ENCODE results near the gene CSMD2. TPM values are rescaled to one million over a fixed set of nuclear protein-coding genes. Genes with fewer than 3 reads are reported as not detected.
A peak's percentile ranks its signal among the peaks of the same experiment; 100 is the strongest.

Gene CSMD2
- total RNA-seq, 1 donor from 2014 or later, result not detected

GRCh38 chr1:33618636-33619035 is 546.4 kb downstream of the CSMD2 start:
- DNase-seq (ENCODE audit: low read depth), result no peak

DNA sequence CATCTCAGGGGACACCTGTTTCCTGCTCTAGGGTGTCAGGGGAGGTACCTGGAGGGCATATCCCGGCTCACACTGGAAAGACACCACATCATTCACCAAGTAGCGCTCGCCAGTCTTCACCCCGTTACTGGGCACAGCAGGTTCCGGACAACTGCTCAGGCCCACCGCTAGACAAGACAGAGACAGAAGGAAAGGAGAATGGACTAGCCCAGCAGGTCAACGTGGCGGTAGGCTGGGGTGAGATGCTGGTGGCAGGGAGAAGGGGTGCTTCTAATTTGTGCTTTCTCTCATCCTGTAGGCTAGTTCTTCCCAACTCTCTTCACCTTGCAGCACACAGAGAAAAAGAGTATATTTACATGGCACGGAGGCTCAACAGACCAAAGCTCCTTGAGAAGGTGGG is 547.6 kb downstream of the CSMD2 start:
- no peak for DNase-seq (ENCODE audit: low read depth)

DNA sequence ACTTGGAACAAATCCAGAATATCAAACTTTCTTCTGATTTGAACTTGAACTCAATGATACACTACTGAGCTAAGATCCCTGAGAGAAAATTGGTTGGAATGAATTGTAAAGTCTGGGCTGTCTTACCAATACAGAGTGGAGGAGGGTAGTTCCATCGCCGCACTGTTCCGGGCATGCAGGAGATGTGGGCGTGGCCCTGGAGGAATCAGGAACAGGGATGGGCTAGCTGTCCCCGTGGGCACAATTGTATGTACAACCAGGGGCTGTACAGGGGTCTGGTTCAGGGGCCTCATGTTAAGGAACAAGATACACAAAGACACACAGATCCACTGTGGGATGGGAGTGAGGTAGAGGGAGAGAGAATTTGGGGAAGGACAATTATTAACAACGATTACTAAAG is 548.2 kb downstream of the CSMD2 start:
- DNase-seq (ENCODE audit: low read depth), result no peak

DNA sequence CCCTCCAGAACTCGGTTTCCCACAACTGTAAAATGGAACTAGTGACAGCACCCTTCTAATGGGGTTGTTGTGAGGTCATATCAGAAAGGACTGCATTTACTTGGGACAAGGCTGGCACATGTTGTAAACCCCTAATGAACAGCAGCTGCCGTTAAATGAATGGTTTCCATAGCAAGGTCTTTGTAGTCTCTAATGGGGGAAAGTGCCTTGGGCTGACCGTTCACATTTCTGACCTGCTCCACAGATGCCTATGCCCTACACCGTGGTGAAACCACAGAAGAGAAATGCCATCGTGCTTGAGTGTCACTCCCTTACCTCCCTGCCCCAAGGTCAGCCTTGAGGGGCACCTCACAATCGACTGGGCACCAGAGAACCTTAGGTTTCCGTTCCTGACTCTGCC is 549.5 kb downstream of the CSMD2 start:
- DNase-seq (ENCODE audit: low read depth), result no peak

- no peak for DNase-seq (ENCODE audit: low read depth)
Measured at GRCh38 chr1:33610864-33611455, 554.1 kb downstream of the CSMD2 start.

DNA sequence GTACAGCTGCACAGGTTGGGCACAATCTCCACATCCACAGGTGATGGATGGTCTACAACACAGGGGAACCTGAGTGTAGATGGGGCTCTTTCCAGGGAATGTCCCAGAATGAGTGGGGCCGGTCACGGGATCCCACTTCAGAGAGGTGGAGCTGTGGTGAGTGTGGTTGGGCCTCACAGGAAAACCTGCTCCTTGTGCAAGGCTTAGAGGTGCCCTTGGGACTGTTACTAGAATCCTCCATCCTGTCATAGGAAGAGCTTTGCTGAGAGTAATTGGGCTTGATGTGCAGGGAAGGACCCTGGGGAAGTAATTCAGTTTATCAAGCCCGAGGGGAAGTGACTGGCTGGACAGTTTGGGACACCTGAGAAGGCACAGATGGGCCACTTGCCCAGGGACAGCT is 554.6 kb downstream of the CSMD2 start:
- no peak for DNase-seq (ENCODE audit: low read depth)

GRCh38 chr1:33609739-33610138 is 555.3 kb downstream of the CSMD2 start:
- no peak for DNase-seq (ENCODE audit: low read depth)

GRCh38 chr1:33608825-33609400 is 556.1 kb downstream of the CSMD2 start:
- no peak for DNase-seq (ENCODE audit: low read depth)

GRCh38 chr1:33607444-33608005 is 557.5 kb downstream of the CSMD2 start:
- DNase-seq (ENCODE audit: low read depth), result no peak

- DNase-seq (ENCODE audit: low read depth), result no peak
Measured at GRCh38 chr1:33606272-33606671, 558.8 kb downstream of the CSMD2 start.

DNA sequence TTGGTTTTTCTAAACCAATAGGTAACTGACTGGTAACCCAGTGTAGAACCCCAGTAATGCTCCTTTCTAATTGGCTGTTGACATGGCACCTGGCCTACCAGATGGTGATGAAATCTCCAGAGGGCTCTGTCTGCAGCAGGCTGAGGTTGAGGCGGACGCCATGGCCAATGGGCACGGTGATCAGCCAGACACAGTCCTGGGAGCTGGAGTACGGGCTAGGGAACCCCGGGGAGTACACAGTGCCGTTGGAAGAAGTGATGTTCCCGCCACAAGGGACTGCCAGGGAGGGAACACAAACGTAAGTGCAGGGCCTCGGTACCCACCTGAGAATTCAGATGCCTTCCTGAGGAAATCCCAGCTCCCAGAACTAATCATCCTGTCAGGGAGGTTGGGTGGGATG is 562.8 kb downstream of the CSMD2 start:
- DNase-seq (ENCODE audit: low read depth), result no peak

DNA sequence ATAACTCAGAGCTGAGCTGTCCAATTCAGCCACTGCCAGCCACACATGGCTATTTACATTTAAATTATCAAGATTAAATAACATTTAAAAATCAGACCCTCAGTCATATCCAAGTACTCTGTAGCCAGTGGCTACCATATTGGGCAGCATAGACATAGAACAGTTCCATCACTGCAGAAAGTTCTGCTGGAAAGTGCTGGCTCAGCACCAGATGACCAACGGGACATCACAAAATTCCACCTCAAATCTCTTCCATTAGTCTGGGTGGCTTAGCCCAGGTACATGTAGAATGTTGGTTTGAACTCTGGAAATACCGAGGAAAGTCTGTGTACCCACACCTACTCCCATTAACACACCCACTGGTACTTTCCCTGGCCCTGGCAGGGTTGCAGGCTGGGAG is 563.3 kb downstream of the CSMD2 start:
- no peak for DNase-seq (ENCODE audit: low read depth)

- peak; percentile 34 for DNase-seq (ENCODE audit: low read depth)
Measured at GRCh38 chr1:33599516-33600115, 565.4 kb downstream of the CSMD2 start.

DNA sequence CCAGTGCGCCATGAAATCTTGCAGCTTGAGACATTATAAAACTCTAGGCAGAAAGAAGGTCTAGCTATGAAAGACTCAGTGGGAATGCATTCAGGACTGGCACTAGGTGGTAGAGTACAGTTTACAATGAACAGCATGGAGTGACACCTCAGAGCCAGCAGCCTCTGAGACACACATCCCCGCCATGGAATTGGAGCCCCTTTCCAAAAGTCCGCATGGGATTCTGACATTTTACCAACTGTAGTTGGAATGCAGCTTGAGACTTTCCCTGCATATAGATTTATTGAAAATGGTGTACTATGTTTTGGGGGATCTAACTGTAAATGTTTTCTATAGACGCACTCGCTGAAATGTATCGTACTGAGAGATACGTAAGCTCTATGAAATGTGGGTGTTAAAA is 576.3 kb downstream of the CSMD2 start:
- no peak for DNase-seq (ENCODE audit: low read depth)

GRCh38 chr1:33586795-33587194 is 578.2 kb downstream of the CSMD2 start:
- DNase-seq (ENCODE audit: low read depth), result no peak

- DNase-seq (ENCODE audit: low read depth), result no peak
Measured at GRCh38 chr1:33586106-33586505, 578.9 kb downstream of the CSMD2 start.

DNA sequence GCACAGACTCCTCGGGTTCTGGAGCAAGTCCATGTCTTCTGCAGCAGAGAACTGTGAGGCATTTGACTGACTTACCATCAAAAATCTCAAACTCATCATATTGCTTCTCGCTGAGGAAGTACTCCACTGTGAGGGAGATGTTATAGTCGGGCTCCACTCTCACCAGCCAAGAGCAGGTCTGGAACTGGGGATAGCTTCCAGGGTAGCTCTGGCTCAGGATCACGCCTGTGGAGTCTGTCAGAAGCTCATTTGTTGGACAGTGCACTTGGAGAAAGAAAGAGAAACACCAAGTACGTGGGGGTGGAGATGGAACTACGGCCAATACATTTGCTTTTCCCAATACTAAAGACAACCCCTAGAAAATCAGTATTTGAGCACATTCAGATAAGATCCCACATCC is 581.5 kb downstream of the CSMD2 start:
- no peak for DNase-seq (ENCODE audit: low read depth)

- DNase-seq (ENCODE audit: low read depth), result no peak
Measured at GRCh38 chr1:33578557-33579448, 586.2 kb downstream of the CSMD2 start.

GRCh38 chr1:33577663-33578062 is 587.4 kb downstream of the CSMD2 start:
- no peak for DNase-seq (ENCODE audit: low read depth)

- DNase-seq (ENCODE audit: low read depth), result no peak
Measured at GRCh38 chr1:33576821-33577599, 588.0 kb downstream of the CSMD2 start.

DNA sequence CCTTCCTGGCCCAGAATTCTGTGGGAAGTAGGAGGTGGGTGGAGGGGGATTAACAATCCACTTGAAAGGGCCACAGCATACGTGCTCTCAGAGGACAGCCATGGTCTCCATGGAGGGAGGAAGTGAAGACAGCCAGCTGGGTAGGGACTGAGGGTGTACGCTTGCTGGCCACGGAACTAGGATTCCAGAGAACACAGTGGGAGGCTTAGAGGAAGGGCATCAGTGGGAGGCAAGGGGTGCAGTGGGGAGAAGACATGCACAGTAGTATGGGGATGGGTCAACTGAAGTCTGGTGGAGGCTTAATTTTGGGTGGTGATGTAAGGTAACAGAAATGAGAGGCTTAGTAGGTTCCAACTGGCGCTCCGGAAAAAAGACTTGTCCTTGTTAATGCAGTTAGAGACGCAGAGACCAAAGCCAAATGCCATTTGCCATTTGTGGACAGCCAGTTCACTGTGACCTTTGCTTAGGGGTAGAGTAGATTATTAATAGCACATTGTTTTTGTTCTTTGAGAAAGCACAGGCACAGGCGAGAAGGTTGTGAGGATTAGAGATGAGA is 589.6 kb downstream of the CSMD2 start:
- DNase-seq (ENCODE audit: low read depth), result peak; percentile 33
